ENCODE results near the gene CTBP2. TPM values are rescaled to one million over a fixed set of nuclear protein-coding genes. Genes with fewer than 3 reads are reported as not detected.

CTBP2 gene
- total RNA-seq, 2 experiments from 2014 or later, result 0.17 TPM; not detected in 1

GRCh38 chr10:125134916-125135770 lies 25.2 kb downstream of the CTBP2 start:
- H3K27ac ChIP-seq (ENCODE audit: low read depth in 1 of 2, low read length in 2 of 2), result no peak overlapping the region
- intact Hi-C loops (cut with DNase I, micrococcal nuclease), result no loop called here
- POLR2A ChIA-PET, result no interaction called here
- DNase-seq (no peak), ATAC-seq (ENCODE audit: poor library complexity) (no peak)
- no peak overlapping the region for H3K4me3 Mint-ChIP-seq
- H3K36me3 Mint-ChIP-seq (ENCODE audit: low read depth), result no peaks in the 10 kb centered on the region
- CTCF ChIA-PET, result no interaction called here
- no peak overlapping the region for H3K4me3 ChIP-seq (ENCODE audit: low read length)
- H3K36me3 ChIP-seq (ENCODE audit: insufficient read depth, low read length), result no peaks in the 10 kb centered on the region
- H3K9me3 Mint-ChIP-seq, result no peaks in the 10 kb centered on the region
- no peaks in the 10 kb centered on the region for H3K4me1 ChIP-seq (ENCODE audit: insufficient read depth, low read length)
- no peaks in the 10 kb centered on the region for H3K4me1 Mint-ChIP-seq (ENCODE audit: low read depth)
- no peak overlapping the region for H3K27ac Mint-ChIP-seq
- peaks cover 9% of the 10 kb centered on the region for H3K27me3 Mint-ChIP-seq
- H3K9me3 ChIP-seq (ENCODE audit: control insufficient read depth in 1 of 2, insufficient read depth in 1 of 2, low read length in 2 of 2), result peaks cover 0 to 6% of the 10 kb centered on the region in 2 experiments
- no peaks in the 10 kb centered on the region for H3K27me3 ChIP-seq (ENCODE audit: control insufficient read depth in 1 of 2, insufficient read depth in 2 of 2, low read length in 2 of 2)
- TF ChIP-seq CTCF (IDR thresholded peaks at IDR 0.05), result no peak

- no peak overlapping the region for H3K4me3 Mint-ChIP-seq
- Histone ChIP-seq H3K27me3 (ENCODE audit: control insufficient read depth in 1 of 2, insufficient read depth in 2 of 2, low read length in 2 of 2) (no peaks in the 10 kb centered on the region), H3K27ac (ENCODE audit: low read depth in 1 of 2, low read length in 2 of 2) (no peak overlapping the region), H3K4me1 (ENCODE audit: insufficient read depth, low read length) (no peaks in the 10 kb centered on the region), H3K9me3 (ENCODE audit: control insufficient read depth in 1 of 2, insufficient read depth in 1 of 2, low read length in 2 of 2) (peaks cover 0 to 6% of the 10 kb centered on the region in 2 experiments), H3K4me3 (ENCODE audit: low read length) (no peak overlapping the region), H3K36me3 (ENCODE audit: insufficient read depth, low read length) (no peaks in the 10 kb centered on the region)
- ChIA-PET POLR2A (no interaction called here), CTCF (no interaction called here)
- H3K4me1 Mint-ChIP-seq (ENCODE audit: low read depth), result no peaks in the 10 kb centered on the region
- H3K27me3 Mint-ChIP-seq, result peaks cover 9% of the 10 kb centered on the region
- intact Hi-C loops (cut with DNase I, micrococcal nuclease), result no loop called here
- H3K9me3 Mint-ChIP-seq, result no peaks in the 10 kb centered on the region
- H3K27ac Mint-ChIP-seq, result no peak overlapping the region
- no peaks in the 10 kb centered on the region for H3K36me3 Mint-ChIP-seq (ENCODE audit: low read depth)
- no peak for ATAC-seq (ENCODE audit: poor library complexity)
- no peak for DNase-seq
- no peak for TF ChIP-seq CTCF (IDR thresholded peaks at IDR 0.05)
These were observed 25.9 kb downstream of the CTBP2 start for GRCh38 chr10:125134483-125134848.

GRCh38 chr10:125133696-125134482 lies 26.5 kb downstream of the CTBP2 start:
- H3K36me3 ChIP-seq (ENCODE audit: insufficient read depth, low read length), result no peaks in the 10 kb centered on the region
- peaks cover 0 to 6% of the 10 kb centered on the region in 2 experiments for H3K9me3 ChIP-seq (ENCODE audit: control insufficient read depth in 1 of 2, insufficient read depth in 1 of 2, low read length in 2 of 2)
- Mint-ChIP-seq H3K9me3 (no peaks in the 10 kb centered on the region), H3K4me3 (no peak overlapping the region), H3K27me3 (peaks cover 9% of the 10 kb centered on the region), H3K27ac (no peak overlapping the region), H3K36me3 (ENCODE audit: low read depth) (no peaks in the 10 kb centered on the region), H3K4me1 (ENCODE audit: low read depth) (no peaks in the 10 kb centered on the region)
- intact Hi-C loops (cut with DNase I, micrococcal nuclease), result no loop called here
- CTCF ChIA-PET, result no interaction called here
- no peaks in the 10 kb centered on the region for H3K27me3 ChIP-seq (ENCODE audit: control insufficient read depth in 1 of 2, insufficient read depth in 2 of 2, low read length in 2 of 2)
- DNase-seq (no peak), ATAC-seq (ENCODE audit: poor library complexity) (no peak)
- TF ChIP-seq CTCF (IDR thresholded peaks at IDR 0.05), result no peak
- no peak overlapping the region for H3K27ac ChIP-seq (ENCODE audit: low read depth in 1 of 2, low read length in 2 of 2)
- H3K4me3 ChIP-seq (ENCODE audit: low read length), result no peak overlapping the region
- no peaks in the 10 kb centered on the region for H3K4me1 ChIP-seq (ENCODE audit: insufficient read depth, low read length)
- POLR2A ChIA-PET, result no interaction called here

Data from CD4-positive, alpha-beta T cell (primary cell).